Astrocyte (in vitro differentiated cells and primary cell): ENCODE data around the gene CREB3L2.

Source experiments
- EZH2 ChIP-seq: IDR thresholded peaks from 2 replicates; pipeline ENCODE4 v1.6.1; 2012; ENCODE audit warnings: mild to moderate bottlenecking, low read length, inconsistent platforms; ENCODE audit not compliant: insufficient read depth
- TF ChIP-seq, protein P1 (sequence below): IDR thresholded peaks from 2 replicates; pipeline ENCODE4 v1.5.1; 2011; ENCODE audit warnings: low read depth, mild to moderate bottlenecking, inconsistent platforms, low read length, moderate library complexity; ENCODE audit not compliant: insufficient read depth

DNA sequence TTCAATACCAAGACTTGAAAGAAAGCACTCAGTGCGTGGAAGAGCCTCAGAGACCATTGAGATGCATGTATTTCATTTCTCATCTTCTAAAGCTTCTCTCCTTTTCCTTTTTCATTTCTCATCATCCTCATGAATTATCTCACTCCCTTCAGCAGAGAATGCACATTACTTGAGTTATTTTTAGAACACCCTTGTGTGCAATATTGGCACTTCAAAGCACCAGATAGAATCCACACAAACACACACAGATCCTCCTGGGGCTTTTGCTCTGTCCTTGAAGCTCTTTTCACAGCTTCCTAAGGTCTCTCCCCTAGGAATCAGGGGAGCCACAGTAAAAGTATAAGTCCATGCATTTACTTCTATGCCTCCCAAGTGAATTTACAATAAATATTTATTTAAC, 173.4 kb downstream of the CREB3L2 start:
- TF ChIP-seq, protein P1, sequence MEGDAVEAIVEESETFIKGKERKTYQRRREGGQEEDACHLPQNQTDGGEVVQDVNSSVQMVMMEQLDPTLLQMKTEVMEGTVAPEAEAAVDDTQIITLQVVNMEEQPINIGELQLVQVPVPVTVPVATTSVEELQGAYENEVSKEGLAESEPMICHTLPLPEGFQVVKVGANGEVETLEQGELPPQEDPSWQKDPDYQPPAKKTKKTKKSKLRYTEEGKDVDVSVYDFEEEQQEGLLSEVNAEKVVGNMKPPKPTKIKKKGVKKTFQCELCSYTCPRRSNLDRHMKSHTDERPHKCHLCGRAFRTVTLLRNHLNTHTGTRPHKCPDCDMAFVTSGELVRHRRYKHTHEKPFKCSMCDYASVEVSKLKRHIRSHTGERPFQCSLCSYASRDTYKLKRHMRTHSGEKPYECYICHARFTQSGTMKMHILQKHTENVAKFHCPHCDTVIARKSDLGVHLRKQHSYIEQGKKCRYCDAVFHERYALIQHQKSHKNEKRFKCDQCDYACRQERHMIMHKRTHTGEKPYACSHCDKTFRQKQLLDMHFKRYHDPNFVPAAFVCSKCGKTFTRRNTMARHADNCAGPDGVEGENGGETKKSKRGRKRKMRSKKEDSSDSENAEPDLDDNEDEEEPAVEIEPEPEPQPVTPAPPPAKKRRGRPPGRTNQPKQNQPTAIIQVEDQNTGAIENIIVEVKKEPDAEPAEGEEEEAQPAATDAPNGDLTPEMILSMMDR, result no peak
- TF ChIP-seq EZH2, result no peak
